Neural crest cell (in vitro differentiated cells): ENCODE data around the gene SEMA4A. TPM values are rescaled to one million over a fixed set of nuclear protein-coding genes. Genes with fewer than 3 reads are reported as not detected.

Experiments
- DNase-seq: peaks from one replicate; pipeline ENCODE4 v3.0.0; 2021; ENCODE audit warnings: low read depth, mixed read lengths, low spot score
- H3K27ac Mint-ChIP-seq: one replicate; pipeline ENCODE4 v1.8.0; 2021; ENCODE audit warnings: mild to moderate bottlenecking, mixed read lengths; ENCODE audit not compliant: unreplicated experiment
- H3K27me3 Mint-ChIP-seq: 2 replicates; pipeline ENCODE4 v1.8.0; 2021; ENCODE audit warnings: low read depth, mild to moderate bottlenecking, mixed read lengths
- H3K36me3 Mint-ChIP-seq: 2 replicates; pipeline ENCODE4 v1.8.0; 2021; ENCODE audit warnings: low read depth, mild to moderate bottlenecking, mixed read lengths
- H3K4me1 Mint-ChIP-seq: 2 replicates; pipeline ENCODE4 v1.8.0; 2021; ENCODE audit warnings: mixed read lengths
- H3K4me3 Mint-ChIP-seq: one replicate; pipeline ENCODE4 v1.8.0; 2021; ENCODE audit warnings: mild to moderate bottlenecking, mixed read lengths
- H3K9me3 Mint-ChIP-seq: 2 replicates; pipeline ENCODE4 v1.8.0; 2021; ENCODE audit warnings: mixed read lengths
- CTCF ChIP-seq: fragments of 200-600 bp; sonication (generic); conservative IDR thresholded peaks from 2 replicates; pipeline ENCODE4 v1.5.0; 2021; ENCODE audit warnings: antibody characterized with exemption, mild to moderate bottlenecking
- total RNA-seq: library from RNA; stranded (reverse); gene quantifications from 2 replicates; pipeline ENCODE4 v1.2.1, GENCODE V29; 2021

The SEMA4A gene
- total RNA-seq, 1 donor from 2014 or later: 1.3 TPM

DNA sequence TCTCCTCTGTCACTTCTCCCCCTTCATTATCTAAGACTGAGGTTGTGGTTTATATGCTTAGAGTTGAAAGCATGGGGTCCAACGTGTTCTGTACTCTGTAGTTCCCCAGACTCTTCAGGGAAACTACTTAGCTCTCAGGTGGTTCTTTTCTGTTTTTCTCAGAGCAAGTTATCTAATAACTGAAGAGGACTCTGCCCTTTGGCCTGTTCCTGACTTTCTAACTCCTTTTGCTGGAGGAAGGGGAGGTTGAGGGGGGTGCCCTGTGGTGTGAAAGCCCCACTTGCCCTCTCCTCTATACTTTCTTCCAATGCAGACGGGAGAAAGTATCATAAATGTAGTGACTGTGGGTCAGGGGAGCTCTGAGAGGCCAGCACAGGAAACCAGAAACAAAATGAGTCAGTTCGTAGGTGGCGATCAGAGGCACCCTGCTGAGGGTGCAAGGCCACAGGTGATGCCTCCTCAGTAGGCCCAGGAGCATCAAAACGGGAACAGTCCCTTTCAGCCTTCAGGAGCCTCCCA lies 45.5 kb downstream of the SEMA4A start:
- H3K27ac Mint-ChIP-seq: no peak overlapping the region
- H3K27me3 Mint-ChIP-seq: no peaks in the 10 kb centered on the region

GRCh38 chr1:156200044-156200443 lies 46.7 kb downstream of the SEMA4A start:
- Mint-ChIP-seq H3K27ac (no peak overlapping the region), H3K4me3 (no peak overlapping the region), H3K27me3 (no peaks in the 10 kb centered on the region), H3K9me3 (no peaks in the 10 kb centered on the region), H3K4me1 (peaks cover 5% of the 10 kb centered on the region), H3K36me3 (peaks cover 5% of the 10 kb centered on the region)
- no peak for DNase-seq
- no peak for TF ChIP-seq CTCF

More for the DNA sequence above, 45.5 kb downstream of the SEMA4A start:
- no peak for TF ChIP-seq CTCF
- peaks cover 13% of the 10 kb centered on the region for H3K4me1 Mint-ChIP-seq
- no peak for DNase-seq
- H3K36me3 Mint-ChIP-seq: peaks cover 6% of the 10 kb centered on the region
- no peaks in the 10 kb centered on the region for H3K9me3 Mint-ChIP-seq
- H3K4me3 Mint-ChIP-seq: peak overlapping the region; percentile 57

GRCh38 chr1:156203331-156203730 lies 49.9 kb downstream of the SEMA4A start:
- no peaks in the 10 kb centered on the region for H3K4me1 Mint-ChIP-seq
- H3K4me3 Mint-ChIP-seq: no peak overlapping the region
- no peaks in the 10 kb centered on the region for H3K9me3 Mint-ChIP-seq
- H3K27ac Mint-ChIP-seq: no peak overlapping the region
- DNase-seq: no peak
- no peak for TF ChIP-seq CTCF
- H3K27me3 Mint-ChIP-seq: no peaks in the 10 kb centered on the region
- peaks cover 5% of the 10 kb centered on the region for H3K36me3 Mint-ChIP-seq

- Mint-ChIP-seq H3K27ac (no peak overlapping the region), H3K9me3 (no peaks in the 10 kb centered on the region), H3K36me3 (no peaks in the 10 kb centered on the region), H3K4me1 (no peaks in the 10 kb centered on the region), H3K4me3 (no peak overlapping the region), H3K27me3 (no peaks in the 10 kb centered on the region)
- TF ChIP-seq CTCF: no peak
- no peak for DNase-seq
Observed at GRCh38 chr1:156204686-156205085, 51.3 kb downstream of the SEMA4A start.

DNA sequence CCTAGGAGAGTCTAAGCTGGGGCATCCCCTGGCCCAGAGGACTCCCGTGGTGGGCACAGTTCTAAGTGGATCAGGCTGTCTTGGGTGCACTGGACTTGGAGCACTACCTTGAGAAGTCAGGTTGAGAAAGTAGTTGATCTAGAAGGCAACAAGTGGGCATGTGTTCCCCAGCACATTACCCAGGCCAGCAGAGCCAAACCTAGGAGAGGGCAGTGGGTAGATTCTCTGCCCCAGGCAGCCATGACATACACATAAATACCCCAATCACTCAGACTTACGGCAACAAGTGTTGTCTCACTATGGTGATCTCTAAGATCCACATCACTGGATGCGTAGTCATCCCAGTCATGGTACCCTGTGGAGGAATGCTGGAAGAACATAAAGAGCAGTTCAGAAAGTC lies 57.9 kb downstream of the SEMA4A start:
- H3K27ac Mint-ChIP-seq: no peak overlapping the region
- H3K36me3 Mint-ChIP-seq: peaks cover 4% of the 10 kb centered on the region
- no peaks in the 10 kb centered on the region for H3K9me3 Mint-ChIP-seq
- H3K27me3 Mint-ChIP-seq: no peaks in the 10 kb centered on the region
- no peak for TF ChIP-seq CTCF
- DNase-seq: no peak
- H3K4me1 Mint-ChIP-seq: peaks cover 24% of the 10 kb centered on the region
- H3K4me3 Mint-ChIP-seq: peak overlapping the region; percentile 33
